Fibroblast of villous mesenchyme (primary cell): ENCODE results near the gene STK39. TPM values are rescaled to one million over a fixed set of nuclear protein-coding genes. Genes with fewer than 3 reads are reported as not detected.

Source experiments
- DNase-seq: peaks from one replicate; pipeline ENCODE4 v3.0.0-alpha.2; 2010; ENCODE audit warnings: low read depth
- H3K4me3 ChIP-seq: 2 replicates; pipeline ENCODE4 v1.5.1; 2011; ENCODE audit warnings: low read depth, mild to moderate bottlenecking, low read length
- total RNA-seq: library from RNA; depleted of rRNA; stranded (reverse); fragments of >200 nt; gene quantifications from 2 replicates; pipeline ENCODE4 v1.2.3, GENCODE V29; 2012
- TF ChIP-seq, protein P1 (sequence below): IDR thresholded peaks from 2 replicates; pipeline ENCODE4 v1.5.1; 2012; ENCODE audit warnings: low read depth, mild to moderate bottlenecking, low read length; ENCODE audit not compliant: insufficient read depth

STK39 gene
- total RNA-seq, 1 donor = 27.2 TPM

DNA sequence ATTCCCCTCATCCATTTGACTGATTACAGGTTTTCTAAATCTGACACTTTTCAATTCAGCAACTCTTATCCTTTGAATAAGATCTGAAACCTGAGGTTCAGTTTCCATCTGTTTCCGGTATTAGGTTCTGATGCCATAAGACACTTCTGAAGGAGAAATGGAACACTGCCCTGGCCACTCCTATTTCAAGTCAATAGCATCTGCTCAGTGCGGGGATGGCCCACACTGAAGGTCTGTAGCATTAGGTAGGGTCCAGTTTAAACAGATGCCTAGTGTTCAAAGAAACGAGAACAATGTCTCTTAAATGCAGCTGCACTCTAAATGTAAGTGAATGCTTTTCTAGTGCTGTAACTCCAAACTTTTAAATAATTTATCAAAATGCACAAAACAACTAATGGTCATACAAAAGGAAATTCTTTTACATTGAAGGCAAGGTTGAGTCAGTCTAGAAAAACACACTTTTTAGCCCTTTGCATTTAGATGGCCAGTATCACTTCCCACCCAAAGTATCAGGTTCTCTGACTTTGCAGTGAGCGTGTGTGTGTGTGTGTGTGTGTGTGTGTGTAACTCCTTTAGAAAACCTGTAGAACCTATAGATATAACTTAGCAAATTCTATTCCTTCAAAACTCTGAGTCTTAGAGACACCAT, 78.2 kb downstream of the STK39 start:
- H3K4me3 ChIP-seq = no peak overlapping the region
- TF ChIP-seq, protein P1, sequence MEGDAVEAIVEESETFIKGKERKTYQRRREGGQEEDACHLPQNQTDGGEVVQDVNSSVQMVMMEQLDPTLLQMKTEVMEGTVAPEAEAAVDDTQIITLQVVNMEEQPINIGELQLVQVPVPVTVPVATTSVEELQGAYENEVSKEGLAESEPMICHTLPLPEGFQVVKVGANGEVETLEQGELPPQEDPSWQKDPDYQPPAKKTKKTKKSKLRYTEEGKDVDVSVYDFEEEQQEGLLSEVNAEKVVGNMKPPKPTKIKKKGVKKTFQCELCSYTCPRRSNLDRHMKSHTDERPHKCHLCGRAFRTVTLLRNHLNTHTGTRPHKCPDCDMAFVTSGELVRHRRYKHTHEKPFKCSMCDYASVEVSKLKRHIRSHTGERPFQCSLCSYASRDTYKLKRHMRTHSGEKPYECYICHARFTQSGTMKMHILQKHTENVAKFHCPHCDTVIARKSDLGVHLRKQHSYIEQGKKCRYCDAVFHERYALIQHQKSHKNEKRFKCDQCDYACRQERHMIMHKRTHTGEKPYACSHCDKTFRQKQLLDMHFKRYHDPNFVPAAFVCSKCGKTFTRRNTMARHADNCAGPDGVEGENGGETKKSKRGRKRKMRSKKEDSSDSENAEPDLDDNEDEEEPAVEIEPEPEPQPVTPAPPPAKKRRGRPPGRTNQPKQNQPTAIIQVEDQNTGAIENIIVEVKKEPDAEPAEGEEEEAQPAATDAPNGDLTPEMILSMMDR = no peak
- no peak for DNase-seq

DNA sequence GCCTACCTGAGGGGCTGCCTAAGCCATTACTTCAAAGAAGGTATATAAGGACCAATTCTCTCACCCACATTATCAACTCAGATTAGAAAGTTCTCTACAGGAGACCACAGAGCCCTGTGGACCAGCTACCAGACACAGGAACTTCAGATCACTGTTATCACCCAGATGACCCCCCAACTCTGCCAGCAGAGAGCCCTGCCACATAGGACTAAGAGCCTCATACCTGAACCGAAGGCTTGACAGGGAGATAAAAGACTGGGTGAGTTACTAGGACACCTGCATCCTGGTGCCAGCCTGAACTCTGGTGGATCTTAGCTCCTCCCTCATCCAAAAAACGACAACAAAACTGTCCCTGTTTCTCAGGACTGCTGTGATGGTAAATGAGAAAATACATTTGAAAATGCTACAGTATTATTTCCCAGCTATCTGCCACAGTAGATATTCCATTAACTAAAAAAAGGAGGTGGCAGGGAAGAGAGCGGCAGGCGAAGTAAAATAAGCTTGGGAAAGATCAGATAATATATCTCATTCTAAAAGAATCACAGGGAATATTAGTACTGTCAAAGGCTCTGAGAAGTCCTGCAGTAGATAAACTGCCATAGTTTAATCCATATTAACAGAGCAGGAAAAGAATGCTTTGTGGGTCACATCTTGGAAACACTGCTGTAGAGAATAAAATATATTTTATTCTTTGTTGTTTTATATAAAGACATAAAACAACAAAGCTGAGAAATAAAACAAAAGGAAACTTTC, 79.7 kb downstream of the STK39 start:
- no peak for DNase-seq

DNA sequence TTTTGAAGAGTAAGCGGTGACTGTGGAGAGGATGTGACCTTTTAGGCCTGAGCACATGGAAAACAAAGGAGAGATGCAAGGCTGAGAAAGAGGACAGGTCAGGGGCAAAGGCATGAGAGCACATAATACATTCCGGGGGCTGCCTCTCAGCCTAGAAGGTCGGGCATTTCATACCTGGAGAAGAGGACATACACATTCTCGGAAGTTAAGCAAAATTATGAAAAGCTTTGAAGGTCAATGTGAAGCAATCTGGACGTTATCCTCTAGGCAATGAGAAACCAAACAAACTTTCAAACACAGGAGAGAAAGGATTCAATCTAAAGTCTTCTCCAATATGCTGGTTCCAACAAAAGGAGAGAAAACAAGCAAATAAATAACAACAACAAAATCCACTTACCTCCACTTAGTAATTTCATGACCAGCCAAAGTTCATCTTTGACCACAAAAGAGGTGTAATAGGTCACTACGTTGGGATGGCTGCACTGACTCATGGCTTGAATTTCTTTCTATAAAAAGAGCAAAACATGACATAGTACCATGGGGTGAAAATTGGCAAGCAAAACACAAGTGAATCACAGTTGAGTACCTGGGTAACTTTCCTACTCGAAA, 80.4 kb downstream of the STK39 start:
- H3K4me3 ChIP-seq = no peak overlapping the region
- TF ChIP-seq, protein P1 = no peak

More for the DNA sequence above, 79.7 kb downstream of the STK39 start:
- no peak overlapping the region for H3K4me3 ChIP-seq
- TF ChIP-seq, protein P1 = no peak

DNA sequence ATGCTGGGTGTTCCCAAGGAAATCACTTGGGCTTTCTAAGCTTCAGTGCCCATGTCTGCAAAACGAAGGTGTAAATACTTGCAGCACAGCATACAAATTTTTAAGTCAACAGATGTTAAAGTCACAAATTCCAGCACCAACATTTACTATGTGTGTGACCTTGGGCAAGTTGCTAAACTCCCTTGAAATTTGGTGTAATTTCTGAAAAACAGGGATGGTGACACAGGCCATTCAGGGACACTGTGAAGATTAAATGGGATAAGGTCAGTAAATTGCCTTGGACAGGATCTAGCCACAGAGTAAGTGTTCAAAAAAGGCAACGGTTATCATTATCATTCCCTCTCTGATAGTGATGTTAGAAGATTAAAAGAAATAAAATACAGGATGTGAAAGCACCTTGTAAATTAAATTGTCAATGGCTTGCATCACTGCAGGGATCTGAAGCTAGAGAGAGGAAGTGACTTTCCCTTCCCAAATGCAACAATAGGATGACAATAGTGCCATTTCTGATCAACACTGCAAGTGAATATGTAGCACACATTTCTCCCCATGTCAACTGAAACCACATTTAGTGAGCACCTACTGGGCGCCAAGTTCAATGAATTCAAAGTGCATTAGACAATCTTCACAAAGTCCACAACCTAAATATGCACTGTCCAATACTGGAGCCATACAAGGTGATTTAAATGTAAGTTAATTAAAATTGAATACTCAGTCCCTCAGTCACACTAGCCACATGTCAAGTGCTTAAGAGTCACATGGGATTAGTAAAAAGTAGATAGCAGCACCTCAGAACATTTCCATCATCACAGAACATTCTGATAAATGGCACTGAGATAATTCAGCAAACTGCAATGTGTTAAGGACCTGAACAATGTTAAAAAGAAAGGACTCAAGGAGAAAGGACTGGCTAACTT, 81.2 kb downstream of the STK39 start:
- no peak for DNase-seq
- TF ChIP-seq, protein P1 = no peak
- H3K4me3 ChIP-seq = no peak overlapping the region

More for the DNA sequence above, 80.4 kb downstream of the STK39 start:
- DNase-seq = peak; percentile 26

DNA sequence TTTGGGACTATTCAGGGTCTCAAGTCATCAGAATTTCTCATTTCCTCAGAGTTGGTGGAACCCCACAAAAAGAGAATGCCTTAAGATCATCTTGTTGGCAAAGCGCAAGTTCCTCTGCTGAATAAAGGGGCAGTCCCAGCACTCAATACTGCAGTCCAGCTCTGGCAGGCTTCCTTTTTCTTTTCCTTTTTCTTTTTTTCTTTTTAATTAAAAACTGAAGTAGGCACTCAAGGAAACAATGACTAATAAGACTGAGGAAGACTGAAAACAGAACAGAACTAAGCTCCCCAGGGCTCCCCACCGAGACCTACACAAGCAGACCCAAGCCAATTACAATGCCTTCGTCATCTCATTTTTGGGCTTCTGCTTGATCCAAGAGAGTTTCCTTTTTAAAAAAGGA, 82.0 kb downstream of the STK39 start:
- TF ChIP-seq, protein P1 = no peak
- no peak for DNase-seq
- H3K4me3 ChIP-seq = no peak overlapping the region

DNA sequence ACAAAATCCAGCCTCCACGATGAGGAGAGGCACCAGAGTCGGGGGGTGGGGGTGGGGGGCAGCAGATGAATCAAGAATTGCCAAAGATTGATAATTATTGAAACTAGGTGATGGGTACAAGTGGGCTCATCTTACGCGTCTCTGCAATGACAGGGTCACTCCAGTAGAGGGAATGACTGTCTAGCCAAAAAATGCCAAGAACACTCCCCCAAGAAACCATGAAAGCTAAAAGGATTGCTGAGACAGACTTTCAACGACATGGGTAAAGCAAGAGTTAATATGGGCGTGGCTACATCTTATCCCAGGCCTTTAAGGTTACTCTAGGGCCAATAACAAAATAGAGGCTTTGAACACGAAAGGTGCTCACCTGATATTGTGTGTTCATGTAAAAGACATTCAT, 86.5 kb downstream of the STK39 start:
- TF ChIP-seq, protein P1 = peak; percentile 39
- DNase-seq = no peak
- no peak overlapping the region for H3K4me3 ChIP-seq
